K562 (cell line): ENCODE data around the gene DNAJB4. TPM values are rescaled to one million over a fixed set of nuclear protein-coding genes. Genes with fewer than 3 reads are reported as not detected.
A peak's percentile ranks its signal among the peaks of the same experiment; 100 is the strongest.
"Not testable (repeated sequence)": the region's sequence is repeated elsewhere in the genome, so short reads cannot be mapped to it uniquely, and the experiment has no call there.

ENCODE experiments used
- ATAC-seq: fragments of 200-7000 bp; cut with Tn5 transposase; 3 replicates; pipeline ENCODE4 v1.9.1; 2020; ENCODE audit warnings: moderate library complexity
- BruUV-seq: library from RNA; stranded (reverse); fragments of 400-500 nt; replicated peaks from 2 replicates; lab custom pipeline; 2021; lab: Mats Ljungman, UMichigan
- CTCF ChIA-PET: fragments of 300-600 bp; formaldehyde crosslinking; extraction: SDS; loops from one replicate; lab custom pipeline; 2021; ENCODE audit warnings: low intra/inter-chr PET ratio; lab: Yijun Ruan, JAX
- POLR2A ChIA-PET: fragments of 300-600, 350-650 bp; sonication (Branson Sonifier 250); formaldehyde crosslinking; extraction: SDS; loops from one replicate; lab custom pipeline; 2021; ENCODE audit warnings: antibody characterized with exemption, inconsistent platforms; lab: Yijun Ruan, JAX
- DNase-seq, 4 experiments: peaks; one replicate each; pipeline versions ENCODE4 v3.0.0 to v3.0.0-alpha.2; 2011 to 2018; ENCODE audit warnings: low spot score in 3 of 4, mixed read lengths in 3 of 4; ENCODE audit errors: extremely low read depth in 1 of 4
- FAIRE-seq: peaks from 2 replicates; lab custom pipeline; 2011; peaks lifted over from hg19 to GRCh38; lab: Jason Lieb, UNC
- H2AFZ ChIP-seq: 2 replicates; pipeline ENCODE4 v1.6.0; 2011; ENCODE audit warnings: low read depth, low read length, control low read depth, inconsistent platforms
- H3K27ac ChIP-seq: fragments of 200-600 bp; 3 replicates; pipeline ENCODE4 v1.8.0; 2011; ENCODE audit warnings: low read depth, mild to moderate bottlenecking, control low read depth, inconsistent platforms, low read length, moderate library complexity, mixed read lengths; ENCODE audit errors: extremely low read depth
- H3K27me3 ChIP-seq, 2 experiments: fragments of 300-600 bp in 1 of 2; 2 replicates in 1 of 2; 3 replicates in 1 of 2; pipeline versions ENCODE4 v1.6.0 to v1.8.0; 2011; ENCODE audit warnings: inconsistent platforms in 2 of 2, low read length in 2 of 2, mild to moderate bottlenecking in 1 of 2, mixed read lengths in 1 of 2, moderate library complexity in 1 of 2; ENCODE audit not compliant: control insufficient read depth in 2 of 2, insufficient read depth in 2 of 2
- H3K36me3 ChIP-seq: fragments of 300-600 bp; 3 replicates; pipeline ENCODE4 v1.8.0; 2011; ENCODE audit warnings: mild to moderate bottlenecking, low read length, inconsistent platforms; ENCODE audit not compliant: control insufficient read depth, insufficient read depth
- H3K4me1 ChIP-seq, 2 experiments: fragments of 200-600 bp in 1 of 2; replicated peaks in 1 of 2; 2 replicates in 1 of 2; 3 replicates in 1 of 2; pipeline versions ENCODE4 v1.5.1 to v1.8.0; 2011; ENCODE audit warnings: inconsistent platforms in 2 of 2, low read length in 2 of 2, mild to moderate bottlenecking in 1 of 2, mixed read lengths in 1 of 2, moderate library complexity in 1 of 2; ENCODE audit not compliant: control insufficient read depth in 2 of 2, insufficient read depth in 2 of 2
- H3K4me2 ChIP-seq: 2 replicates; pipeline ENCODE4 v1.6.1; 2011; ENCODE audit warnings: low read length, control low read depth, inconsistent platforms, mixed read lengths; ENCODE audit not compliant: insufficient read depth
- H3K4me3 ChIP-seq: fragments of 200-600 bp; sonication (generic), shearing (Covaris generic); 2 replicates; pipeline ENCODE4 v1.5.1; 2016; ENCODE audit warnings: control low read depth, inconsistent platforms
- H3K79me2 ChIP-seq: fragments of 200-600 bp; 3 replicates; pipeline ENCODE4 v1.8.0; 2011; ENCODE audit warnings: low read length, inconsistent platforms; ENCODE audit not compliant: control insufficient read depth, insufficient read depth
- H3K9ac ChIP-seq, 2 experiments: 2 replicates each; pipeline versions ENCODE4 v1.6.0 to v1.6.1; 2011; ENCODE audit warnings: low read depth in 2 of 2, low read length in 2 of 2, control low read depth in 1 of 2, inconsistent platforms in 1 of 2, mild to moderate bottlenecking in 1 of 2, mixed read lengths in 1 of 2; ENCODE audit not compliant: insufficient read depth in 1 of 2
- H3K9me1 ChIP-seq: one replicate; pipeline ENCODE4 v1.6.0; 2011; ENCODE audit warnings: inconsistent platforms, mild to moderate bottlenecking, low read length, moderate library complexity; ENCODE audit not compliant: control insufficient read depth, insufficient read depth
- H3K9me3 ChIP-seq: replicated peaks from 2 replicates; pipeline ENCODE4 v1.5.1; 2011; ENCODE audit warnings: low read depth, low read length, inconsistent platforms; ENCODE audit not compliant: control insufficient read depth, insufficient read depth
- H4K20me1 ChIP-seq: replicated peaks from 2 replicates; pipeline ENCODE4 v1.6.1; 2011; ENCODE audit warnings: low read length, inconsistent platforms, mixed read lengths; ENCODE audit not compliant: control insufficient read depth, insufficient read depth
- CREB5 ChIP-seq: fragments of 250-450 bp; sonication (Bioruptor Pico); IDR thresholded peaks from 2 replicates; pipeline ENCODE4 v1.5.0; 2020; ENCODE audit warnings: mild to moderate bottlenecking
- FOXA3 ChIP-seq, 2 experiments: fragments of 450-650 bp in 1 of 2; sonication (generic) in 1 of 2; formaldehyde crosslinking; IDR thresholded peaks in 1 of 2; conservative IDR thresholded peaks in 1 of 2; 2 replicates each; pipeline versions ENCODE4 v1.4.0 to v1.8.0; 2020 to 2022; ENCODE audit warnings: mild to moderate bottlenecking in 2 of 2, missing genetic modification reagents in 1 of 2
- GTF2E2 ChIP-seq: fragments of 200-800 bp; sonication (Bioruptor generic); IDR thresholded peaks from 2 replicates; pipeline ENCODE4 v1.6.1; 2016; ENCODE audit warnings: missing genetic modification characterization, missing compliant biosample characterization
- MECOM ChIP-seq: fragments of 250-450 bp; sonication (Bioruptor Pico); IDR thresholded peaks from 2 replicates; pipeline ENCODE4 v1.8.0; 2022; ENCODE audit warnings: inconsistent platforms
- MLLT1 ChIP-seq, 2 experiments: fragments of 450-650 bp; IDR thresholded peaks; 2 replicates each; pipeline ENCODE4 v1.6.1; 2016
- NFIC ChIP-seq: fragments of 450-650 bp; IDR thresholded peaks from 2 replicates; pipeline ENCODE4 v1.6.1; 2017; ENCODE audit warnings: mild to moderate bottlenecking, inconsistent platforms
- PPARD ChIP-seq: fragments of 250-450 bp; sonication (Bioruptor Pico); IDR thresholded peaks from 2 replicates; pipeline ENCODE4 v1.8.0; 2022; ENCODE audit warnings: inconsistent platforms, mild to moderate bottlenecking, moderate library complexity
- ZFP30 ChIP-seq: fragments of 250-450 bp; sonication (Bioruptor Pico); IDR thresholded peaks from 2 replicates; pipeline ENCODE4 v1.8.0; 2022; ENCODE audit warnings: moderate library complexity, mild to moderate bottlenecking, inconsistent platforms, borderline replicate concordance
- ZNF655 ChIP-seq: fragments of 250-450 bp; sonication (Bioruptor Pico); IDR thresholded peaks from 2 replicates; pipeline ENCODE4 v1.5.0; 2021
- WGBS: fragments of 100-300 bp; shearing (Covaris generic); methylation state at CpG from one replicate; pipeline ENCODE4 v1.1.6; 2016; ENCODE audit warnings: low coverage, mixed read lengths; ENCODE audit not compliant: insufficient coverage; ENCODE audit errors: missing lambda C conversion rate; 5-methylcytosine and 5-hydroxymethylcytosine counted together
- in situ Hi-C: fragments of 300-500 bp; cut with MboI; formaldehyde crosslinking; loops from 4 replicates; pipeline ENCODE4 v1.15.0; 2018; ENCODE audit warnings: inconsistent platforms, mixed read lengths
- intact Hi-C: fragments of 100-400 bp; cut with micrococcal nuclease; formaldehyde crosslinking; loops from 2 replicates; pipeline ENCODE4 v1.14.2; 2022
- polyA plus RNA-seq, 8 experiments: library from polyadenylated mRNA; depleted of rRNA in 4 of 8; stranded (reverse) in 5 of 8; unstranded in 3 of 8; fragments of >200 nt; fragmentation: Nextera tagmentation in 2 of 8; fragmentation: Illumina TruSeq in 1 of 8; extraction: Ambion mirVana in 2 of 8; extraction: Trizol in 1 of 8; gene quantifications; 2 replicates each; pipeline versions ENCODE4 v1.2.1 to v1.2.3, GENCODE V29; 2011 to 2014; ENCODE audit warnings: inconsistent platforms in 1 of 8, missing spikeins in 1 of 8
- total RNA-seq, 7 experiments: library from RNA; depleted of rRNA in 6 of 7; stranded (reverse); fragments of >200 nt in 6 of 7; fragmentation: Illumina TruSeq in 2 of 7; extraction: Trizol in 2 of 7; gene quantifications; 2 replicates each; pipeline versions ENCODE4 v1.2.1 to v1.2.3, GENCODE V29; 2011 to 2021; ENCODE audit warnings: low replicate concordance in 1 of 7

Gene DNAJB4
- total and polyA plus RNA-seq, 9 of the 15 experiments (the other 6 are each of a cell fraction or from before 2014, with no cell fraction given), result 8.5 to 27.7 (median 19.8) TPM

- TF ChIP-seq GTF2E2 (tag) (no peak), FOXA3 (CRISPR knock-in tag; conservative IDR thresholded peaks at IDR 0.05 in 1 of 2, IDR thresholded peaks at IDR 0.05 in 1 of 2) (no peak), NFIC (no peak), PPARD (no peak), CREB5 (CRISPR knock-in tag) (no peak), ZFP30 (CRISPR knock-in tag) (no peak), MLLT1 (IDR thresholded peaks at IDR 0.05) (no peak), MECOM (CRISPR knock-in tag) (no peak), ZNF655 (no peak)
- 88% methylated on average over 5 of the region's 5 CpGs for WGBS
- intact Hi-C loops (no loop called here), in situ Hi-C loops (no loop called here)
- H3K4me2 ChIP-seq, result no peak overlapping the region
- peaks cover 9% of the 10 kb centered on the region; the same call in 1 of the 3 replicates for H3K79me2 ChIP-seq
- POLR2A ChIA-PET, result interaction anchor here (1.2 to 10.5 kb wide), 5 partner anchors 9 to 18 kb away, joined by 3 to 118 read pairs (median 5); partner anchors contain the start of gene FUBP1
- peak; percentile 6 for FAIRE-seq
- DNase-seq, result no peak
- H3K4me3 ChIP-seq, result no peak overlapping the region
- no peaks in the 10 kb centered on the region for H4K20me1 ChIP-seq
- no peaks in the 10 kb centered on the region for H3K9me3 ChIP-seq
- peaks cover 15% of the 10 kb centered on the region; the same call in 2 of the 3 replicates for H3K36me3 ChIP-seq
- H3K4me1 ChIP-seq, result no peaks in the 10 kb centered on the region; a peak in 2 of 5 replicates
- no peak overlapping the region for H3K9ac ChIP-seq
- no peaks in the 10 kb centered on the region for H3K9me1 ChIP-seq
- no peaks in the 10 kb centered on the region for H3K27me3 ChIP-seq
- no peak overlapping the region for H3K27ac ChIP-seq
- CTCF ChIA-PET, result no interaction called here
- ATAC-seq, result no peak
- H2AFZ ChIP-seq, result no peak overlapping the region
- BruUV-seq, result no TSS peak
These were observed 8.0 kb upstream of the DNAJB4 start for GRCh38 chr1:77996734-77997133.

- H4K20me1 ChIP-seq, FAIRE-seq, CTCF ChIA-PET, H3K27me3 ChIP-seq, H3K9me1 ChIP-seq, BruUV-seq, ATAC-seq, H3K4me3 ChIP-seq, H3K4me2 ChIP-seq, H3K9ac ChIP-seq, H3K4me1 ChIP-seq, DNase-seq, H3K36me3 ChIP-seq, H2AFZ ChIP-seq, H3K9me3 ChIP-seq, H3K27ac ChIP-seq: not testable (repeated sequence)
- intact Hi-C loops (loop anchor here (5.0 kb wide), 1 partner anchor 92 kb away; no protein-coding TSS in a partner anchor), in situ Hi-C loops (loop anchor here (10.0 kb wide), 1 partner anchor 114 kb away; no protein-coding TSS in a partner anchor)
- POLR2A ChIA-PET, result interaction anchor here (1.4 to 10.5 kb wide), 3 partner anchors 13 to 22 kb away, joined by 4 to 199 read pairs (median 118); partner anchors contain the start of gene FUBP1
- WGBS, result 81% methylated on average over 11 of the region's 11 CpGs
- peaks cover 32% of the 10 kb centered on the region for H3K79me2 ChIP-seq
These were observed 4.2 kb upstream of the DNAJB4 start for GRCh38 chr1:78000536-78000935.
